ENCODE results near the gene SFT2D1. TPM values are rescaled to one million over a fixed set of nuclear protein-coding genes. Genes with fewer than 3 reads are reported as not detected.

Gene SFT2D1
- total RNA-seq, 4 donors from 2014 or later: 21.4 to 32.2 (median 26.1) TPM

GRCh38 chr6:166304106-166304505 is 38.2 kb downstream of the SFT2D1 start:
- H3K4me3 ChIP-seq: no peak overlapping the region
- H3K9me3 ChIP-seq: no peaks in the 10 kb centered on the region
- H3K36me3 ChIP-seq: no peaks in the 10 kb centered on the region
- no peak for ATAC-seq
- H3K27ac ChIP-seq: no peak overlapping the region
- 76% methylated on average over 3 of the region's 3 CpGs; no CpG with 5 or more reads in 1 of the 2 donors for WGBS, 2 donors (ENCODE audit: low coverage in 1 of 2)
- H3K4me1 ChIP-seq: peaks cover 0 to 23% (median 12%) of the 10 kb centered on the region in 3 donors
- H3K27me3 ChIP-seq: peaks cover 85% of the 10 kb centered on the region
- no peak for TF ChIP-seq POLR2AphosphoS5 (IDR thresholded peaks at IDR 0.05)
- TF ChIP-seq EP300 (IDR thresholded peaks at IDR 0.05): no peak
- no peak for TF ChIP-seq CTCF (IDR thresholded peaks at IDR 0.05)
- no peak for TF ChIP-seq POLR2A (IDR thresholded peaks at IDR 0.05)

DNA sequence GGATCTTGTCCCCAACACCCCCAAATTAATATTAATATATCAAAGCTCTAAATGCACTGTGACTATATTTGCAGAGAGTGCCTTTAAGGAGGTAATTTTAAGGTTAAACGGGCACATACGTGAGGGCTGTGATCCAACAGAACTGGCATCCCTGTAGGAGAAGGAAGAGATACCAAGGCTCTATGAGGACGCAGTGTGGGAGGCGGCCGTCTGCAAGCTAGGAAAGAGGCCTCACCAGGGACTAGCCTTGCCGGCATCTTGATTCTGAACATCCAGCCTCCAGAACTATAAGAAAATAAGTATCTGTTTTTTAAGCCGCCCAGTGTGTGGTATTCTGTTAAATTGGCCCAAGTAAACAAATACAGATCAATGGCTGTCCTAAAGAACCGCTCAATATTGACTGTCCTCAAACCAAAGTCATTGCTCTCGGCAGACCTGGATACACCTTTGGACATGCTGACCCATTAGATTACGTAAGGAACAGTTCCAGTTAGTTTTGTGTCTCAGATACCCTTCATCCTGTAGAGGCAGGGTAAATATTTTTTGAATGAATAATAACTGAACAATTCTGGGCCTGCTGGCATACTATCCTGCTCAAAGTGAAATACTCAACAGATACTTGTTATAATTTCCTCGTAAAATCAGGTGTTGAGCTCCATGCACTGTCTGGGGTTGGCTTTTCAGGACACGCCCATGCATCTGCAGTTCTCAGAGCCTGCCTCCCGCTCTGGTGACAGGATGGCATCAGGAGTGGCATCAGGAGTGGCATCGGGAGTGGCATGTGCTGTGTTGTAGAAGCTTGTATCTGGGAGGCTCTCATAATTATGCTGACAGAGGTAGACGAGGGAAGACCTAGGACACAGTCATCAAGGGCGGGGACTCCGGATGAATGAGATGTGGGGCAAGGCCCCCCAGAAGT is 40.5 kb downstream of the SFT2D1 start:
- Histone ChIP-seq H3K27me3 (peaks cover 83% of the 10 kb centered on the region), H3K36me3 (no peaks in the 10 kb centered on the region), H3K4me3 (no peak overlapping the region), H3K9me3 (no peaks in the 10 kb centered on the region), H3K4me1 (peaks cover 0 to 4% (median under 1%) of the 10 kb centered on the region in 3 donors), H3K27ac (no peak overlapping the region)
- TF ChIP-seq EP300 (IDR thresholded peaks at IDR 0.05) (no peak), CTCF (IDR thresholded peaks at IDR 0.05) (no peak), POLR2A (IDR thresholded peaks at IDR 0.05) (no peak), POLR2AphosphoS5 (IDR thresholded peaks at IDR 0.05) (no peak)
- ATAC-seq: no peak
- WGBS, 2 donors (ENCODE audit: low coverage in 1 of 2): 90 to 92% methylated on average over 14 of the region's 17 CpGs

GRCh38 chr6:166300357-166300987 is 41.9 kb downstream of the SFT2D1 start:
- TF ChIP-seq CTCF (IDR thresholded peaks at IDR 0.05) (no peak), EP300 (IDR thresholded peaks at IDR 0.05) (no peak), POLR2AphosphoS5 (IDR thresholded peaks at IDR 0.05) (no peak), POLR2A (IDR thresholded peaks at IDR 0.05) (no peak)
- H3K36me3 ChIP-seq: no peaks in the 10 kb centered on the region
- H3K4me3 ChIP-seq: no peak overlapping the region
- H3K27me3 ChIP-seq: peaks cover 72% of the 10 kb centered on the region
- no peaks in the 10 kb centered on the region for H3K9me3 ChIP-seq
- WGBS, 2 donors (ENCODE audit: low coverage in 1 of 2): 66 to 68% methylated on average over 7 to 8 of the region's 9 CpGs
- H3K27ac ChIP-seq: no peak overlapping the region
- H3K4me1 ChIP-seq: no peaks in the 10 kb centered on the region
- ATAC-seq: no peak

GRCh38 chr6:166297606-166298005 is 44.7 kb downstream of the SFT2D1 start:
- no peak for ATAC-seq
- TF ChIP-seq EP300 (IDR thresholded peaks at IDR 0.05) (no peak), POLR2AphosphoS5 (IDR thresholded peaks at IDR 0.05) (no peak), POLR2A (IDR thresholded peaks at IDR 0.05) (no peak), CTCF (IDR thresholded peaks at IDR 0.05) (no peak)
- WGBS, 2 donors (ENCODE audit: low coverage in 1 of 2): 91 to 93% methylated on average over 8 to 14 of the region's 23 CpGs
- no peak overlapping the region for H3K27ac ChIP-seq
- no peaks in the 10 kb centered on the region for H3K9me3 ChIP-seq
- H3K36me3 ChIP-seq: no peaks in the 10 kb centered on the region
- H3K4me3 ChIP-seq: no peak overlapping the region
- no peaks in the 10 kb centered on the region for H3K4me1 ChIP-seq
- H3K27me3 ChIP-seq: peaks cover 51% of the 10 kb centered on the region
